HG02759 (cell line): ENCODE results near the gene THAP8.
"Not testable (repeated sequence)": the region's sequence is repeated elsewhere in the genome, so short reads cannot be mapped to it uniquely, and the experiment has no call there.

ENCODE experiments used
- ATAC-seq: cut with Tn5 transposase; IDR thresholded peaks from one replicate; pipeline ENCODE4 v1.9.1; 2021; ENCODE audit warnings: mild to moderate bottlenecking, moderate library complexity; ENCODE audit not compliant: unreplicated experiment

THAP8 gene

DNA sequence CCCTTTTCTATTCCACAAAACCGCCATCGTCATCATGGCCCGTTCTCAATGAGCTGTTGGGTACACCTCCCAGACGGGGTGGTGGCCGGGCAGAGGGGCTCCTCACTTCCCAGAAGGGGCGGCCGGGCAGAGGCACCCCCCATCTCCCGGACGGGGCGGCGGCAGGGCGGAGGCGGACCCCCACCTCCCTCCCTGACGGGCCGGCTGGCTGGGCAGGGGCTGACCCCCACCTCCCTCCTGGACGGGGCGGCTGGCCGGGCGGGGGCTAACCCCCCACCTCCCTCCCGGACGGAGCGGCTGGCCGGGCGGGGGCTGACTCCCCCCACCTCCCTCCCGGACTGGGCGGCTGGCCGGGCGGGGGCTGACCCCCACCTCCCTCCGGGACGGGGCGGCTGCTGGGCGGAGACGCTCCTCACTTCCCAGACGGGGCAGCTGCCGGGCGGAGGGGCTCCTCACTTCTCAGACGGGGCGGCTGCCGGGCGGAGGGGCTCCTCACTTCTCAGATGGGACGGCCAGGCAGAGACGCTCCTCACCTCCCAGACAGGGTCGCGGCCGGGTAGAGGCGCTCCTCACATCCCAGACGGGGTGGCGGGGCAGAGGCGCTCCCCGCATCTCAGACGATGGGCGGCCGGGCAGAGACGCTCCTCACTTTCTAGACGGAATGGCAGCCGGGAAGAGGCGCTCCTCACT, 14.9 kb upstream of the THAP8 start:
- ATAC-seq, result not testable (repeated sequence)

DNA sequence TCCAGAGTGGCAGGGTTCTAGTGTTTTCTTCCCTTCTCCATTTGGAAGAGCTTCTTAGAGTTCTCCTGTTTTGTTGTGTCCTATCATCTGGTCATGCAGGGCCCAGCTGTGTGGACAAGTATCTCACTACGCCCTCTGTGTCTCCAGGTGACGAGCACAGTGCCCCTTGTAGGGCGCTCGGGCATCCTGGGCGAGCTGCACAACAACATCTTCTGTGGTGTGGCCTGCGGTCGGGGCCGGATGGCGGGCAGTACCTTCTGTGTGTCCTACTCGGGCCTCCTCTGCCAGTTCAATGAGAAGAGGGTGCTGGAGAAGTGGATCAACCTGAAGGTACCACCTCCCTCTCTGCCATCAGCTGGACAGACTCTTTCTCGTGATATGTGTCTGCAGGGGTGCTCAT, 13.6 kb upstream of the THAP8 start:
- no peak for ATAC-seq

DNA sequence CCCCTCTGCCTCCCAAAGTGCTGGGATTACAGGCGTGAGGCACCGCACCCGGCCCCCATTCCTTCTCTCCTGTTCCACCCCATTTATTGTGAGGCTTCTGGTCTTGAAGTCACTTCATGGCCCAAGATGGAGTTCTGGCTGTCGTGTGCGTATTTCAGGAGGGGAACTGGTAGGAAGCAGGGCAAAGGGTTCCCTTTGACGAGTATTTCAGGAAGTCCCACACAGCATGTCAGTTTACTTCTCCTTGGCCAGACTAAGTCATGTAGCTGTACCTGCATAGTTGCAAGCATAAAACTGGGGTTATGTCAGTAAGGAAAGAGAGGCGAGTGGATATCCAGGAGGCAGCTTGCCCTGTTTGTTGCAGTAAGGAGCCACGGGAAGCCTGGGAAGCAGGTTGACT, 10.7 kb upstream of the THAP8 start:
- no peak for ATAC-seq

DNA sequence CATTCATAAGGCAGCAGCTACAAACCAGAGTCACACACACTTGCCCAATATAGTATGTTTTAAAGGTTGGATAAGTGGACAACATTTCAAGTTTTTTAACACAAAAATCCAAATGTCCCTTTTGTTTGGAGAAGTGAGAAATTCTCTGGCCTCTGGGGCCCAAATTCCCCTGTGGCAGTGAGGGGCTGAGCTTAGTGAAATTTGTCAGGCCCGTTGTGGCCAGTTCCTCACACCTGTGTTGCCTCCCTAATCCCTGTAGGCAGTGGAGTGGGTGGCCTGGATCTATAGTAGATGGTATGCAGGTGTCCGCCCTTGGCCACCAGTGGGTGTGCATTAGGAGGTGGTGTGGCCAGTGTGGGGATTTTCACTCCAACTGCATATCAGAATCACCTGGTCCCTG, 7.3 kb upstream of the THAP8 start:
- ATAC-seq, result no peak

DNA sequence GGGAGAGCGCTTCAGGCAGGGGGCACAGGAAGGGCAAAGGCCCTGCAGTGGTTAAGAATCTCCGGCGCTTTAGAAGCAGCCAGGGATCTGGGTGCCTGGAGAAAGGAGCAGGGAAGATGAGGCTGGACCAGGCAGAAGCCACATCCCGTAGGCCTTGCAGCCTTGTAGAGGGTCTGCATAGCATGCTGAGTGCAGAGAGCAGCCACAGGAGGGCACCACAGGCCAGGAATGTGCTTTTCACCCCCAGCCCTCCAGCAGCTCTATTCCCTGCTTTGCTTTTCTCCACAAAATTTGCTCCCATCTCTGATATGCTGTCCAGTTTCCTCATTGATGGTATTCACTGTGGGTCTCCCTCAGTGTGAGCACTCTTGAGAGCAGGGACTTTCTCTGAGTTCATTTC, 6.3 kb upstream of the THAP8 start:
- ATAC-seq, result no peak

DNA sequence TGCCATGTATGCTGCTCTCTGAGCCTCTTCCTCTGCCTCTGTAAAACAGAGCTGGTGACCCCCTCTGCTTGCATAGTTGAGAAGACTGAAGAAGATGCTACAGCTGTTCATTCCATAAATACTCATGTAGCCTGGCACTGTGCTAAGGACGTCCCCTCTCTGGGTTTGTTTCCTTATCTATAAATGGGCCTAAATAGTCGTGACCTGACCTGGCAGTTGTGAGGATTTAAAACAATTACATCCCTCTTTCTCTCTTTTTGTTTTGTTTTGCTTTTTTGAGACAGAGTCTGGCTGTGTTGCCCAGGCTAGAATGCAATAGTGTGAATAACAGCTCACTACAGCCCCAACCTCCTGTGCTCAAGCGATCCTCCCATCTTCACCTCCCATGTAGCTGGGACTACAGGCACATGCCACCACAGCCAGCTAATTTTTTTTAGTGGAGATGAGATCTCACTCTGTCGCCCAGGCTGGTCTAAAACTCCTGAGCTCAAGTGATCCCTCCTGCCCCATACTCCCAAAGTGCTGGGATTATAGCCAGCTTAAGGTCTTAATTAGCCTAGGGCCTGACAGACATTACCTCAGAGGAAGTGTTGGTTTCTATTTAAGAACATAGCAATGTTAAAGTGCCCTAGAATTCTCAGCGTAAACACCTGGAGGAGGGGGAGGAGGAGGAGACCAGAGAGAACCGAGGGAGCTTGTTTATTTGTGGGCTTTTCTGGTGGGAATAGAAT, 5.3 kb upstream of the THAP8 start:
- no peak for ATAC-seq

DNA sequence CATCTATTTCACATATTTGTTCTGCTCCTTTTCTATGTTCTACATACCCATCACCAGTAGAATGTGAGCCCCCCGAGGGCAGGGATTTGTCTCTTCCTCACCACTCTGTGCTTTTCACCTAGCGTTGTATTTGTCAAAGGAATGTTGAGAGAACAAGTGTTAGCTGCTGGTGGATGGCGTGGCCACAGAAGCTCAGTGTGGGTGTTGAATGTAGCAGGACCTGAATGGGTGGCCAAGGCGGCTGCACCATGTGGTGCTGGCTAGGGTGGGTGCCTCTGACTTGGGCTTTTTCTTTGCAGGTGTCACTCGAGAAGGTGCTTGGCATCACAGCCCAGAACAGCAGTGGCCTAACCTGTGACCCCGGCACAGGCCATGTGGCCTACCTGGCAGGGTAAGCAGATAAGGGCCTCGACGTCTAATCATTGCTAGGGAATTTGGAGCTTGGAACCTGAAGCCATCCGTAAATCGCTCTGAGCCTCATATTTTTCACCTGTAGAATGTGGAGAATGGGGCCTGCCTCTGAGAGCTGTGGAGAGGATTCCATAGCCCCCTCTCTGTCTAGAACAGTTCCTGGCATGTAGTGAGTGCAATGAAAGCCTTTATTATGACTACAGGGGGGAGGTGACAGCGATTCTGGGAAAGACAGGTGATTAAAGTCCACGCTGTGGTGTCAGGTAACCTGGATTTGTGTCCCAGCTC, 4.5 kb upstream of the THAP8 start:
- ATAC-seq, result no peak

DNA sequence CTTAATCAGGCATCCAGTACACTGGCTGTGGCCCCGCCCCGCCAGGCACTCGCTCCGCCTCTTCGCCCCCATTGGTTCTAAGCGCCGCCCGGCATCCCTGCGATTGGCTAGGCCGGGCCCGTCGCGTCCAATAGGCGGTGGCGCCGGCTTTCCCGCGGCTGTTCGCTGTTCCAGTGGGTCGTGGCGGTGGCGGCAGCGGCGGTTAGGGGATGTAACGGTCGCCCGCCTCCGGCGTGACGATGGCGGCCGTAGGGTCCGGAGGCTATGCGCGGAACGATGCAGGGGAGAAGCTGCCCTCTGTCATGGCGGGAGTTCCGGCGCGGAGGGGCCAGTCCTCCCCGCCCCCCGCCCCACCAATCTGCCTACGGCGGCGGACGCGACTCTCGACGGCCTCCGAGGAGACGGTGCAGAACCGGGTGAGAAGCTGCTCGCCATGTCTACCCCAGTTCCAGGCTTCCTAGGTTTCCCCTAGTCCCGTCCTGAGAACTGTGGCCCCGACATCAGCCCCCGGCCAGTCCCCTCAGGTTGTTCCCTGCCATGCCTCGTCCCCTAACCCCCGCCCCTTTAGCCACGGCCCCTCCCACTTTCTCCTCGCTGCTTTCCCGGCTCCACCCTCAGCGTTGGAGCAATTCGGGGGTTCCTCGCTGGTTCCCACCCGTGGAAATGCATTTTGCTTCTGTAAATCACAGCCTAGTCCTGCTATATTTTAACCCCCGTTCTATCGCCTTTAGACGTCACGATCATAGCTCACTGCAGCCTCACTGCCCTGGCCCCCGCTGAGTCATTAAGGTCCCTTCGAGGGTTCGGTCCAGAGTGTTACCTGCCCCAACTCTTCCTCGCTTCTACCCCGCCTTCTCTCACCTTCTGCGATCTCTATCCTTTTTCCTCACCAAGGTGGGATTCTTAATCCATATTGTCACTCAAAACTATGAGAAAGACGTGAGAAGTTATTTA, 925 bp upstream of the THAP8 start, which contains the start of gene WDR62:
Gene WDR62, plus strand, starts transcription at position 165 of the 954 bp plus-strand sequence. Its CDS starts 75 bp downstream, at position 240.
- peak; percentile 71 for ATAC-seq

DNA sequence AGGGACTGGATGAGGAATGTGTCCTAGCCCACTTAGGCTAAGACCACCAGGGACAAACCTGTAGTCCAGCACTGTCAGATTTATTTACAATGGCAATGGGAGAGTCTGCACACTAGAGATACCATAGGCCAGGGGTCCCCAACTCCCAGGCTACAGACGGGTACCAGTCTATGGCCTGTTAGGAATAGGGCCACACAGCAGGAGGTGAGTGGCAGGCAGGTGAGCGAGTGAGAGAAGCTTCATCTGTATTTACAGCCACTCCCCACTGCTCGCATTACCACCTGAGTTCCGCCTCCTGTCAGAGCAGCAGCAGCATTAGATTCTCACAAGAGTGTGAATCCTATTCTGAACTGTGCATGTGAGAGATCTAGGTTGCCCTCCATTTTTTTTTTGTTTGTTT, 2.4 kb downstream of the THAP8 start:
- no peak for ATAC-seq

DNA sequence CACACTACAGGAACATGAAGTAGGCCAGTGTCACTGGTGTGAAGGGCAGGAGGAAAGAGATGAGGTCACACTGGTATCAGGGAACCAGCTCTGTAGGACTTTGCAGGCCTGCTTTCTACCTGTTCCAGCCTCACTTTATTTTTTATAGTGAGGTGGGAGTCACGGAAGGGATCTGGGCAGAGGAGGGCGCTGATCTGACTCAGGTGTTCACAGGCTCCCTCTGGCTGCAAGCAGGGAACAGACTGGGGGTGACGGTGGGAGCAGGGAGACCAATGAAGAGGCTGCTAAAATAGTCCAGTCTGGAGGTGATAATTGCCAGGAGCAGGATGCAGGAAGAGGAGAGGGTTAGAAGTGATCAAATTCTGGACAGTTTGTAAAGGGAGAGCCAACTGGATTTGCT, 2.8 kb downstream of the THAP8 start:
- ATAC-seq, result no peak

DNA sequence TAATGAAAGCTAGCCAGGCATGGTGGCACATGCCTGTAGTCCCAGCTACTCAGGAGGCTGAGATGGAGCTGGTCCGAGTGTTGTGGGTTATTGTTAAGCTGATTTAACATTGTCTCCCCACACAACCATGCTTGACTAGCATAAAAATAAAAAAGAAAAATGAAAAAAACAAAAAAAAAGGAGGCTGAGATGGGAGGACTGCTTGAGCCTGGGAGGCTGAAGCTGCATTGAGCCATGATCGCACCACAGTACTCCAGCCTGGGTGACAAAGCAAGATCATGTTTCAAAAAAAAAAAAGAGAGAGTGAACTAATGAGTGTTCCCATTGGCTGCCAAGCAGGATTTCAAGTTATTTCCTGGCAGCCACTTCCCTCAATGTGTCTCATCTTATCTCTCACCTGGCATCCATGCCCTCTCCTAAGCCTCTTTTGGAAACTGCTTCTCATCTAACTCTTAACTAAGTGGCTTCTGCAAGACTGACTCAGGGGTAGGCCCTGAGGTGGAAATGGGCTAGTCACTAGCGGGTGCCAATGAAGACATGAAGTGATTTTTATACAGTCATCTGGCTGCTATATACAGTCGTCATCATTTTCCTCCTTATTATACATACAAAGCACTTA, 4.9 kb downstream of the THAP8 start:
- no peak for ATAC-seq

DNA sequence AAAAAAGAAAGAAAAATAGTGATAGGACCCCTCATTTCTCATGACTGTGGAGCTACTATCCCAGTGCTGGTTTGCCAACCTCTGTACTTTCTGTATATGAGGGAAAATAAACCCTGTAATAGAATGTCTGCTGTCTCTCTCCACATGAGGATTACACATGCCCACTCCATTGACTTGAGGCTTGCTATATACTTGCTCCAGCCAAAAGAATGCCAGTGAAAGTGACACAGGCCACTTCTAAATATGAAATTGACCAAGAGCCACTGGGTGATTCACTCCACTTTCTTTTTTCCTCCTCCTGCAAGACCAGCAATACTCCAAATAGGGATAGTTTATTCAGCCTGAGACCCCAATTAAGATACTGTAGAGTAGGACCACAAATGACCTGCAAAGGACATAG, 6.2 kb downstream of the THAP8 start:
- no peak for ATAC-seq

DNA sequence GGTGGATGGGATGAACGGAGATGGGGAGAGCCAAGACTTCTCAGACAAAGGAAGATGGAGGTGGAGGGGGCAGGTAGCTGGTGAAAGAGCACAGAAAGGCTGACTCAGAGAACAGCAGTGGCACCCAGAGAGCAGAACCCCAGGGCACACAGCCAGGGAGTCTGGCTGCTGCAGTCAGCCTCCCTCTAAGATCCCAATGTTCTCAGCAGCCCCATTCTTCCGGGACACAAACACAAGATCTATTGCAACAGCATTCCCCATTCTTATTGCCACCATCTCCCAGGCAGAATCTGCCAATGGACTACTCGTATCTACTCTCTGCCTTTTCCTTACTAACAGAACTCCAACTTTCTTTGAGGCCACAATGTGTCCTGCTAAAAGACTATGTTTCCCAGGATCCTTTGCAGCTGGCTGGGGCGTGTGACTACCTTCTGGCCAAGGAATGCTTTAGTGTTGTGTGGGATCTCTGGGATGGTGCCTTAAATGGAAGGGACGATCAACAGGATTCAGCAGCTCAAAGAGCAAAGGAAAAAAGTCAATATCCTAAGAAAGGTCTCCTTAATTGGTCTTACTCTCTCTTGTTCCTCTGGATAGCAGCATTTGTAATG, 7.5 kb downstream of the THAP8 start:
- ATAC-seq, result no peak

DNA sequence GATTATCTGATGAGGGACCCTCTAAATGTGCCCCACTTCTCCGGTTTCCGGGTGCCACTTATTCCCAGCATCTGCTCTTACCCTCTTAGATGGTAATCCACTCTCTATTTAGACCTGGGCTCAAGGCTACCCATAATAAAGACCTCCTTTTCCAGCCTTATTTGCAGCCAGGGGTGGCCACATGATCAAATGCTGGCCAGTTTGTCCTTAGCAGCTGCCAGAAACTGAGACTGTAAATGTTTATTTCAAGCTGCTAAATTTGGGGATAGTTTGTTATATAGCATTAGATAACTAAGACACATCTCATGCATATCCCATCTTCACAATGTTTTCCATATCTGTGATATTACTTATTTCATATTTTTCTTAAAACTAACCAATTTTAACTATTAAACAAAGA, 10.1 kb downstream of the THAP8 start:
- ATAC-seq, result no peak

DNA sequence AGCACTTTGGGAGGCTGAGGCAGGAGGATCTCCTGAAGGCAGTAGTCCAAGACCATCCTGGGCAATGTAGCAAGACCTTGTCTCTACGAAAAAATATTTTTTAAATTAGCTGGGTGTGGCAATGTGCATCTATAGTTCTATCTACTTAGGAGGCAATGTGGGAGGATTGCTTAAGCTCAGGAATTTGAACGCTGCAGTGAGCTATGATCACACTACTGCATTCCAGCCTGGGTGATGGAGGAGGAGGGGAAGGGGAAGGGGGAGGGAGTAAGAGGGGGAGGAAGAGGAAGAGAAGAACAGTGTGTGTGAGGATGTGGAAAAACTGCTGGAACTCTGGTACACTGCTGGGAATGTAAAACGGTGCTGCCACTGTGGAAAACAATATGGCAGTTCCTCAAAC, 12.3 kb downstream of the THAP8 start:
- ATAC-seq, result no peak

DNA sequence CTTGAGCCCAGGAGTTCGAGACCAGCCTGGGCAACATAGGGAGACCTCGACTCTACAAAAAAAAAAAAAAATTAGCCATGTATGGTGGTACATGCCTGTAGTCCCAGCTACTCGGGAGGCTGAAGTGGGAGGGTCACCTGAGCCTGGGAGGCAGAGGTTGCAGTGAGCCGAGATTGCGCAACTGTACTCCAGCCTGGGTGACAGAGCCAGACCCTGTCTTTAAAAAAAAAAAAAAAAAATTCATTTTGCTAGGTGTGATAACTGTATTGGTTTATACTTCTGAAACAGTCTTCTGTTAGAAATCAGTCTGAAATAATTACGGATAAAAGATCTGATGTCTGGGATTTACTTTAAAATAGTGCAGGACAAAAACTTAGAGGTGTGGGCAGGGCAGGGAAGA, 13.0 kb downstream of the THAP8 start:
- not testable (repeated sequence) for ATAC-seq

DNA sequence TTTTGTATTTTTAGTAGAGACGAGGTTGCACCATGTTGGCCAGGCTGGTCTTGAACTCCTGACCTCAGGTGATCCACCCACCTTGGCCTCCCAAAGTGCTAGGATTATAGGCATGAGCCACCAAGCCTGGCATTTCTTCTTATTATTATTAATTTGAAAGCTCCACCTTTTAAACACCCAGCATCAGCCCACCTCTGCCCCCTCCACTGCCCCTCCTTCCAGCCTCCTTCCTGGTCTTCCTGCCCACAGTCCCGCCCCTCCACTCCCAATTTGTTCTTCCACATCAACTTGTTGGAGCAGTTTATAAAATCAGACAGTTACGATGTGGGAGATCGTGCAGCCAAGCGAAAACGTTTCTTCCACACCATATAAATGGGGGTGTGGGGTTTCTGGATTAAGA, 13.6 kb downstream of the THAP8 start:
- no peak for ATAC-seq

DNA sequence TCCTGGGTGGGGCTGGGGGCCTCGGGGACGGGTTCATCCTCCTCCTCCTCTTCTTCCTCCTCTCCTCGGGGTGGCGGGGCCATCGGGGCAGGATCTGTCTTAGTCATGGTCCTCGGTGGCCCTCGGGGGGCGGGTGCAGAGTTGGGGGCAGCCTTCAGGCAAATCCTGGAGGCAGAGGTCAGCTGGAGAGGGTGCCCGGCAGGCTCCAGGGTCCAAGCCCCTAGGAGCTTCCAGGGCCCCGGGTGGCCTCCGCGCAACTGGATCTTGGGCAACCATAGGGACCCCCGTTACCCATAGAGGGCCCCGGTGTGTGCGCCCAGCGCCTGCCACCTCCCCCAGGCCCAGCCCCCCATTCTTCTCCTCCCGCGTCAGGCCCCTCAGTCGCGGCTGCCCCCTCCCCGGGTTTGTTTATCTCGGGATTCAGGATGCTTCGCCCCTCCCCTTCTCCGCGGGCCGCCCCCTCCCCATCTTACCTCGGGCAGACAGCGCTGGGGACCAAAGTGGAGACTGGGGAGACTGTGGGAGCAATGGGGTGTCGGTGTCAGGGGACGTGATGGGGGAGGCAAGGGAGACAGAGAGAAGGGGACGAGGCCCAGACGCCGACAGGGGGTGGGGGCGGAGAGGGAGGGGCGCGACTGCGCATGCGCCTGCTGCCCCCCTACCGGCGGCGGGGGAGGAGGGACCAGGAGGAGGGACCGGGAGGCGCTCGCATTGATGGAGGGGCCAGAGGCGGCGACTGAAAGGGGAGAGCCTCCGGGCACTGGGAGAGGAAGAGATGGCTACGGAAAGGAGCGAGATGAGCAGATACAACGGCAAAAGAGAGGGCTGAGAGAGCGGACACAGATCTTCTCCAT, 21.6 kb downstream of the THAP8 start, which contains the start of gene CLIP3:
Gene CLIP3, minus strand, starts transcription at position 623 of the 854 bp plus-strand sequence. Its CDS starts 516 bp downstream, at position 107.
- no peak for ATAC-seq

DNA sequence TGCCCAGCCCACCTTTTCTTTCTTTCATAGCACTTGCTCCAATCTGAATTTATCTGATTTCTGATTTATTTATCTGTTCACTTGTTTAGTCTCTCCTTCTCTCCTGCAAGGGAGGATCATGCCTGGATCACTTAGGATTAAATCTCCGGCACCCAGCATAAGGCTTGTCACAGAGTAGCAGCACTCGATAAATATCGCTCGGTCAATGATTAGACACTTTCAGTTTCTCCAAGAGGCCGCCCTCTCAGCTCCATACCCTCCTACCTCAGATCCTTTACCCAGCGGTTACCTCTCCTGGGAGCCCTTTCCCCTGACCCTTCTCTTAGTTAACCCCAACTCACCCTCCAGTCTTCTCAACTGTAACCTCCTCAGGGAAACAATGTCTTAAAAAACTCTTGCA, 22.8 kb downstream of the THAP8 start:
- no peak for ATAC-seq
